ENCODE results near the gene DNER.

DNER gene

DNA sequence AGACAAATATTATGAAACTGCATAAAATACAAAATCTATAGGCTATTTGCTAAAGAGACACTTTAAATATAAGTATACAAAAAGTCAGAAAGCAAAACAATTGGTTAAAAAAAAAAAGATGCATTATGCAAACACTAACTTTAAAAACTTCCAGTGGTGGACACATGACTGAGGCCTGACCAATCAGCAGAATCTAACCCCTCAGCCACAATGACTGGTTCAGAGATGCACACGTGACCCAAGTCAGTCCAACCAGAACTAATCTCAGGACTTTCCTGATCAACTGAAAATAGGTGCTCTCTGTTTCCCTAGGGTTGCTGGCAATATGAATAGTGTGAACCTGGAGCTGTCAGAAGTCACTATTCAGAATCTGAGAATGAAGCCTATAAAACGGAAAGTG is 22.7 kb downstream of the DNER start:
- Histone ChIP-seq H3K27me3 (replicated peaks) (no peaks in the 10 kb centered on the region), H3K4me3 (ENCODE audit: low read depth, low read length) (no peak overlapping the region), H3K36me3 (replicated peaks) (no peaks in the 10 kb centered on the region), H3K27ac (no peak overlapping the region)
- TF ChIP-seq, protein P1, sequence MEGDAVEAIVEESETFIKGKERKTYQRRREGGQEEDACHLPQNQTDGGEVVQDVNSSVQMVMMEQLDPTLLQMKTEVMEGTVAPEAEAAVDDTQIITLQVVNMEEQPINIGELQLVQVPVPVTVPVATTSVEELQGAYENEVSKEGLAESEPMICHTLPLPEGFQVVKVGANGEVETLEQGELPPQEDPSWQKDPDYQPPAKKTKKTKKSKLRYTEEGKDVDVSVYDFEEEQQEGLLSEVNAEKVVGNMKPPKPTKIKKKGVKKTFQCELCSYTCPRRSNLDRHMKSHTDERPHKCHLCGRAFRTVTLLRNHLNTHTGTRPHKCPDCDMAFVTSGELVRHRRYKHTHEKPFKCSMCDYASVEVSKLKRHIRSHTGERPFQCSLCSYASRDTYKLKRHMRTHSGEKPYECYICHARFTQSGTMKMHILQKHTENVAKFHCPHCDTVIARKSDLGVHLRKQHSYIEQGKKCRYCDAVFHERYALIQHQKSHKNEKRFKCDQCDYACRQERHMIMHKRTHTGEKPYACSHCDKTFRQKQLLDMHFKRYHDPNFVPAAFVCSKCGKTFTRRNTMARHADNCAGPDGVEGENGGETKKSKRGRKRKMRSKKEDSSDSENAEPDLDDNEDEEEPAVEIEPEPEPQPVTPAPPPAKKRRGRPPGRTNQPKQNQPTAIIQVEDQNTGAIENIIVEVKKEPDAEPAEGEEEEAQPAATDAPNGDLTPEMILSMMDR (IDR thresholded peaks at IDR 0.05; ENCODE audit: low read depth, low read length, missing control alignments) = no peak
- DNase-seq = no peak
- in situ Hi-C loops (cut with HindIII; ENCODE audit: low pct_ligation_motif_present, low sequenced_read_pairs) = no loop called here

DNA sequence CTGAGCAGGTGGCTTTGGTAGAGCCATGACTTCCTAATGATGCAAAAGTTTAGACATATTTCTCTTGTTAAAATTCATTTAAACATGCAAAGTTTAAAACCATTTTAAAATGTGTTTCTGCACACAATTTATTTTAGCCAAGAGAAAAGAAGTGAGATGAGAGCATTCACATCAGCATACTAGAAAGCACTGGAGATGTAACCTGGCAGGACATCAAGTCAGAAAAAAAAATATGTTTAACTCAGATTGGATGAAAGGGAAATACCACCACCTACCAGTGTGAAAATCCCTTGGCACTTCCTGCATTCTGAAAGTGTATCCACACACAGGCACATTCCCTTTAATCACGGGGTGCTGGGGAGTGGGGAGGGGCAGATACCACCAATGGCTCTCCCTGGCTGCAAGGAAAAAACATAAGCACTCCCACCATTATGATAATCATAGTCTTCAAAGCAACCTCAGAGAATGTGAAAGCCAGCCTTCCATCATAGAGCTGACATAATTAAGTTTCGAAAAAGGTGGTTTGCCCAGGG is 25.0 kb downstream of the DNER start:
- H3K4me3 ChIP-seq (ENCODE audit: low read depth, low read length) = no peak overlapping the region
- no peaks in the 10 kb centered on the region for H3K27me3 ChIP-seq (replicated peaks)
- in situ Hi-C loops (cut with HindIII; ENCODE audit: low pct_ligation_motif_present, low sequenced_read_pairs) = no loop called here
- no peak overlapping the region for H3K27ac ChIP-seq
- TF ChIP-seq, protein P1 (IDR thresholded peaks at IDR 0.05; ENCODE audit: low read depth, low read length, missing control alignments) = no peak
- no peak for DNase-seq
- H3K36me3 ChIP-seq (replicated peaks) = no peaks in the 10 kb centered on the region

DNA sequence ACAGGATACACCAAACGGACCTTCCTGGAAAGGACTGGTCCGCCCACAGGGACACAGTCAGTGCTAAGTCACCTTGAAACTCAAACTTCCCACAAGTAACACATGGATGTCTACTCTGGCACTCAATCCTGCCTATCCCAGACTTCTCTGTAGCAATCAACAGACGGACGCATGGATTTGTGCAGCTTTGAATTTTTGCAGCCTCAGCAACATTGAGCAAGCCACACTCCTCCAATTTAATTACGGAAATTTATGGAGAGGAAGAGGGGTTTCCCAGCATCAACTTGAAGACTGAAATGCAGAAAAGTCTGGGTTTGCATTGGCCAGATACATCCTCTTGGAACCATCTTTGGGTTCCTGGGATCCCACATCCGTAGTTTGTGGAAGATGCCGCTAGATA is 26.2 kb downstream of the DNER start:
- in situ Hi-C loops (cut with HindIII; ENCODE audit: low pct_ligation_motif_present, low sequenced_read_pairs) = no loop called here
- no peak for DNase-seq
- TF ChIP-seq, protein P1 (IDR thresholded peaks at IDR 0.05; ENCODE audit: low read depth, low read length, missing control alignments) = no peak
- Histone ChIP-seq H3K36me3 (replicated peaks) (no peaks in the 10 kb centered on the region), H3K4me3 (ENCODE audit: low read depth, low read length) (no peak overlapping the region), H3K27me3 (replicated peaks) (no peaks in the 10 kb centered on the region), H3K27ac (no peak overlapping the region)

DNA sequence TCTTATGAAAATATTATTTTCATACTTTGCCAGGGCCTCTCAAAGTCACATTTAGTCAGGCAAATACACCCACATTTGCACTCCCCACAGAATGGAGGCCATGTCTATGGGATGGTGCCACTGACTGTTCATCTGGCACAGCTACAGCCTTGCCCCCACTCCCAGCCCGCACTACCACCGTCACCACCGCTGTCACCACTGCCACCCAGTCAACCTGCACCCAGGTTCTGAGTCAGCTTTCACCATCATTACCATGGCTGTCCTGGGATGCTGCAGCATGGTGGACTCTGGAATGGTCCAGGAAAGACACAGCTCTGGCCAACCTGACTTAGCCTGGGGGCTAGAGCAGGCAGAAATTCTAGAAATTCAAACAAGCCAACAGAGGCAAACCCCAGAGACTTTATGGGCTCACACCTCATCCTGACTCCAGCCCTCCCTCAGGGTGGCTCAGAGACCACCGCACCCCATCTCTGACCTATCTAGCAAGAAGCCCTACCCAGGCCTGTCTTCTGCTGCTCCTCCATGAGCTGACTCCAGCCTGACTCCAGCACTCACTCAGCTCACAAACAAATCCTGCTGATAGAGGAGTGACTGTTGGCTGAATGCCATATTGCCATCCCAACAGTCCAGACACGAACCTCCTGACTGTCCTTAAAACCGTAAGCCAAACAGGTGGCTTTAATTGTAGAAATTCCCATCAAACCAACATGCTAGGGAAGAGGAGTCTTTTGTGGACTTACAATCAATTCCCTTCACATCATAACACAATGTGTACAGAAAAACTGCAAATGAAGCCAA is 28.0 kb downstream of the DNER start:
- Histone ChIP-seq H3K36me3 (replicated peaks) (no peaks in the 10 kb centered on the region), H3K27me3 (replicated peaks) (no peaks in the 10 kb centered on the region), H3K27ac (no peak overlapping the region), H3K4me3 (ENCODE audit: low read depth, low read length) (no peak overlapping the region)
- TF ChIP-seq, protein P1 (IDR thresholded peaks at IDR 0.05; ENCODE audit: low read depth, low read length, missing control alignments) = no peak
- no peak for DNase-seq
- in situ Hi-C loops (cut with HindIII; ENCODE audit: low pct_ligation_motif_present, low sequenced_read_pairs) = no loop called here

DNA sequence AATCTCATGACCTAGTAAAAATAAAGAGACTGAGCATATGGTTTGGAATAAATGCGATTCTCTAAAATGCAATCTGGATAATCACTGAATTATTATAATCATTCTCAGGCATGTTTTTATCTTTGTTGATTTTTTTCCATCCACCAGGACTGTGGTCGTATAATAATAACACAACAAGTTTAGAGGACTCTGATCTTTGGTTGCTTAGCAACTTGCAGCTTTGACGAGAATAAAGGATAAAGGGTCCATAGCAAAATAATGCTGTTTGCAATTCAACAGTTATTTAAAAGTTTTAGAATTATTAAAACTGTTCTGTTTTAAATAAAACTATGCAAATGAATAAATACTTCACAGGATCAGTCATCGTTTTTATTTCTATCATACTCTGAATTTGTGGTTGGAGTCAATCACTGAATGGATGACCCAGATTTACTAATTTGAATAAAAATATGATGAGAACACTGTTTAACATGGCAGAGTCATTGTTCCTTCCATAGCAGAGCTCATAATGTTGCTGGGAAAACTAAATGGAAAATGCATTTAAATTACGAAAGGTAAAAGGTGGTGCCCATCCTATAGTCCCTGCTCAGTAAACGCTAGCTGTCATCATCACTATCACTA is 29.3 kb downstream of the DNER start:
- DNase-seq = no peak
- Histone ChIP-seq H3K27ac (no peak overlapping the region), H3K36me3 (replicated peaks) (no peaks in the 10 kb centered on the region), H3K27me3 (replicated peaks) (no peaks in the 10 kb centered on the region), H3K4me3 (ENCODE audit: low read depth, low read length) (no peak overlapping the region)
- TF ChIP-seq, protein P1 (IDR thresholded peaks at IDR 0.05; ENCODE audit: low read depth, low read length, missing control alignments) = no peak
- in situ Hi-C loops (cut with HindIII; ENCODE audit: low pct_ligation_motif_present, low sequenced_read_pairs) = no loop called here
